HG02885 (cell line): ENCODE data around the gene SPP1.
A peak's percentile ranks its signal among the peaks of the same experiment; 100 is the strongest.

ENCODE experiments used
- ATAC-seq: cut with Tn5 transposase; IDR thresholded peaks from one replicate; pipeline ENCODE4 v1.9.1; 2021; ENCODE audit warnings: mild to moderate bottlenecking; ENCODE audit not compliant: unreplicated experiment, poor library complexity

Gene SPP1

GRCh38 chr4:87950936-87951511 lies 24.5 kb upstream of the SPP1 start:
- no peak for ATAC-seq

- no peak for ATAC-seq
These were observed 21.7 kb upstream of the SPP1 start for GRCh38 chr4:87953826-87954225.

- no peak for ATAC-seq
These were observed 19.0 kb upstream of the SPP1 start for GRCh38 chr4:87956501-87956900.

GRCh38 chr4:87957061-87957460 lies 18.5 kb upstream of the SPP1 start:
- ATAC-seq, result no peak

GRCh38 chr4:87961993-87962392 lies 13.5 kb upstream of the SPP1 start:
- ATAC-seq, result no peak

- no peak for ATAC-seq
These were observed 12.9 kb upstream of the SPP1 start for GRCh38 chr4:87962398-87963146.

GRCh38 chr4:87965501-87965975 lies 10.0 kb upstream of the SPP1 start:
- no peak for ATAC-seq

GRCh38 chr4:87966095-87966496 lies 9.4 kb upstream of the SPP1 start:
- ATAC-seq, result no peak

GRCh38 chr4:87967193-87967592 lies 8.3 kb upstream of the SPP1 start:
- no peak for ATAC-seq

GRCh38 chr4:87970121-87970520 lies 5.4 kb upstream of the SPP1 start:
- no peak for ATAC-seq

GRCh38 chr4:87971866-87972265 lies 3.6 kb upstream of the SPP1 start:
- no peak for ATAC-seq

GRCh38 chr4:87973283-87974169 lies 2.0 kb upstream of the SPP1 start:
- peak; percentile 82 for ATAC-seq

- peak; percentile 21 for ATAC-seq
These were observed 555 bp upstream of the SPP1 start for GRCh38 chr4:87974856-87975462.

GRCh38 chr4:87977521-87978278 lies 2.2 kb downstream of the SPP1 start:
- ATAC-seq, result no peak

- no peak for ATAC-seq
These were observed 3.2 kb downstream of the SPP1 start for GRCh38 chr4:87978681-87979080.

- no peak for ATAC-seq
These were observed 4.3 kb downstream of the SPP1 start for GRCh38 chr4:87979810-87980209.

GRCh38 chr4:87981486-87981885 lies 6.0 kb downstream of the SPP1 start:
- ATAC-seq, result no peak

GRCh38 chr4:87982036-87982435 lies 6.5 kb downstream of the SPP1 start:
- ATAC-seq, result no peak

- no peak for ATAC-seq
These were observed 7.0 kb downstream of the SPP1 start for GRCh38 chr4:87982446-87983010.

GRCh38 chr4:87983996-87984395 lies 8.5 kb downstream of the SPP1 start:
- no peak for ATAC-seq
